ENCODE data around the gene ITGAL.

Gene ITGAL

DNA sequence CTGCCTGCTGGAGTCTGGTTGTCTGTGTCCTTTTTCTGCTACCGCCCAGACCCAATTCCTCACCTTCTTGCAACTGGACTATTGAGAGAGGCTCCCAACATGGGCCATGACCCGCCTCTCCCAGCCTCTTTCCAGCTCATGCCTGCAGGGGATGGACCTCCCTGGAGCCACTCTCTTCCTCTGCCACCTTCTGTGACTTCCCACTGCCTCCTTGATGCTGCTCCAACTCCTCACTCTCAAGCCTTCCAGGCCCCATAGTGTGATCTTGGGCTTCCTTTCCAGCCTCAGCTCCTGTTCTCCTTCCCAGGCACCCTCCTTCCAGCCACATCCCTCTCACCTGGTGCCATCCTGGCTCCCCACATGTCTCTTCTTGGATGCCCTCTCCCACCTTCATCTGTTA is 42.7 kb downstream of the ITGAL start:
- H3K4me1 ChIP-seq (ENCODE audit: insufficient read depth, poor library complexity, severe bottlenecking), result no peaks in the 10 kb centered on the region
- H3K4me3 ChIP-seq (ENCODE audit: severe bottlenecking), result no peak overlapping the region
- H3K27me3 ChIP-seq (ENCODE audit: insufficient read depth, poor library complexity, severe bottlenecking), result no peaks in the 10 kb centered on the region
- DNase-seq (ENCODE audit: low spot score) (no peak), ATAC-seq (ENCODE audit: low read depth) (no peak)
- no peaks in the 10 kb centered on the region for H3K9me3 ChIP-seq (ENCODE audit: severe bottlenecking)
- TF ChIP-seq, protein P1, sequence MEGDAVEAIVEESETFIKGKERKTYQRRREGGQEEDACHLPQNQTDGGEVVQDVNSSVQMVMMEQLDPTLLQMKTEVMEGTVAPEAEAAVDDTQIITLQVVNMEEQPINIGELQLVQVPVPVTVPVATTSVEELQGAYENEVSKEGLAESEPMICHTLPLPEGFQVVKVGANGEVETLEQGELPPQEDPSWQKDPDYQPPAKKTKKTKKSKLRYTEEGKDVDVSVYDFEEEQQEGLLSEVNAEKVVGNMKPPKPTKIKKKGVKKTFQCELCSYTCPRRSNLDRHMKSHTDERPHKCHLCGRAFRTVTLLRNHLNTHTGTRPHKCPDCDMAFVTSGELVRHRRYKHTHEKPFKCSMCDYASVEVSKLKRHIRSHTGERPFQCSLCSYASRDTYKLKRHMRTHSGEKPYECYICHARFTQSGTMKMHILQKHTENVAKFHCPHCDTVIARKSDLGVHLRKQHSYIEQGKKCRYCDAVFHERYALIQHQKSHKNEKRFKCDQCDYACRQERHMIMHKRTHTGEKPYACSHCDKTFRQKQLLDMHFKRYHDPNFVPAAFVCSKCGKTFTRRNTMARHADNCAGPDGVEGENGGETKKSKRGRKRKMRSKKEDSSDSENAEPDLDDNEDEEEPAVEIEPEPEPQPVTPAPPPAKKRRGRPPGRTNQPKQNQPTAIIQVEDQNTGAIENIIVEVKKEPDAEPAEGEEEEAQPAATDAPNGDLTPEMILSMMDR (IDR thresholded peaks at IDR 0.05; ENCODE audit: poor library complexity, severe bottlenecking), result no peak
- no peaks in the 10 kb centered on the region for H3K36me3 ChIP-seq (ENCODE audit: low read depth)
- H3K27ac ChIP-seq (ENCODE audit: poor library complexity, severe bottlenecking), result no peak overlapping the region

DNA sequence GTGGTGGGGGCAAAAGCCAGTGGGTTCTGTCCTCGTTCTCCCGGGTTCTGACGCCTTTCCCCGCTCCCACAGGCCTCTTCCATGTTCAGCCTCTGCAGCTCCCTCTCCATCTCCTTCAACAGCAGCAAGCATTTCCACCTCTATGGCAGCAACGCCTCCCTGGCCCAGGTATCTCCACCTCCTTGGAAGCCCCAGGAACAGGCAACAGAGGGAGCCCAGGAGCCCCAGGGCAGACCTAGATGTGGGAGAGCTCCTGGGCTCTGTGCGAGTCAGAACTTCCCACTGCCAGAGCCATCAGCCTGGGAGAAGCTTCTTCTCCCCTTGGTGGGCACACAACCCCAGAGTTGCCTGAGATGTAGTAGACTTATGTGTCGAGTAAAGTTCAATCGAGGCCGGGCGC is 46.0 kb downstream of the ITGAL start:
- TF ChIP-seq, protein P1 (IDR thresholded peaks at IDR 0.05; ENCODE audit: poor library complexity, severe bottlenecking), result no peak
- no peak overlapping the region for H3K4me3 ChIP-seq (ENCODE audit: severe bottlenecking)
- no peaks in the 10 kb centered on the region for H3K27me3 ChIP-seq (ENCODE audit: insufficient read depth, poor library complexity, severe bottlenecking)
- H3K9me3 ChIP-seq (ENCODE audit: severe bottlenecking), result no peaks in the 10 kb centered on the region
- ATAC-seq (ENCODE audit: low read depth), result no peak
- H3K27ac ChIP-seq (ENCODE audit: poor library complexity, severe bottlenecking), result no peak overlapping the region
- no peaks in the 10 kb centered on the region for H3K4me1 ChIP-seq (ENCODE audit: insufficient read depth, poor library complexity, severe bottlenecking)
- no peak for DNase-seq (ENCODE audit: low spot score)
- no peaks in the 10 kb centered on the region for H3K36me3 ChIP-seq (ENCODE audit: low read depth)

DNA sequence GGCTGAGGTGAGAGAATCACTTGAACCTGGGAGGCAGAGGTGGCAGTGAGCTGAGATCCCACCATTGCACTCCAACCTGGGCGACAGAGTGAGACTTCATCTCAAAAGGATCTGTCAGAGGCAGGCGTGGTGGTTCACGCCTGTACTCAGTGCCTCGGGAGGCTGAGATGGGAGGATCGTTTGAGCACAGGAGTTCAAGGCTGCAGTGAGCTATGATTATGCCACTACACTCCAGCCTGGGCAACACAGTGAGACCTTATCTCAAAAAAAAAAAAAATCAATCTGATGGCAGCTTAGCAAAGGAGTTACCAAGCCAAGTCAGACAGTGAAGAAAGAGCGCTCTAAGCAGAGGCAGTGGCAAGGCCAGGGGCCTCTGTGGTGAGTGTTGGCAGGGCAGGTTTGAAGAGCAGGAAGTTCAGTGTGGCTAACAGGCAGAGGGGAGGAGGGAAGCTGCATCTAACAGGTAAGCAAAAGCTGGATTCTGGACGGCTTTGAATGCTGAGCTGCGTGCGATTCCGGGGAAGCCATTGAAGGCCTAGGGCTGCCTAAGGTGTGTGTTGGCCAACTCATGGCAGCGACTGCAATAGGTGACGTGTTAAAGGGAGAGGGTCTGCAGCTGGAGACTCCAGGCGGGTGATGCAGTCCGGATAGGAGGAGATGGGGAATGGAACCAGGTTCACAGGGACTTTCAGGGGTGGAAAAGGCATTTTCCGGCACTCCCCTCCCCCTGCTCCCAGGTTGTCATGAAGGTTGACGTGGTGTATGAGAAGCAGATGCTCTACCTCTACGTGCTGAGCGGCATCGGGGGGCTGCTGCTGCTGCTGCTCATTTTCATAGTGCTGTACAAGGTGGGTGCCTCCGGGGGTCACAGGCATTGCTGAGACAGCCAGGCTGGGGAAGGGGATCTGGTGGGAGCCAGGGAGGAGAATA is 46.8 kb downstream of the ITGAL start:
- Histone ChIP-seq H3K9me3 (ENCODE audit: severe bottlenecking) (no peaks in the 10 kb centered on the region), H3K36me3 (ENCODE audit: low read depth) (peaks cover under 1% of the 10 kb centered on the region; the same call in 1 of the 2 replicates), H3K27me3 (ENCODE audit: insufficient read depth, poor library complexity, severe bottlenecking) (no peaks in the 10 kb centered on the region), H3K4me1 (ENCODE audit: insufficient read depth, poor library complexity, severe bottlenecking) (no peaks in the 10 kb centered on the region), H3K27ac (ENCODE audit: poor library complexity, severe bottlenecking) (no peak overlapping the region), H3K4me3 (ENCODE audit: severe bottlenecking) (no peak overlapping the region)
- TF ChIP-seq, protein P1 (IDR thresholded peaks at IDR 0.05; ENCODE audit: poor library complexity, severe bottlenecking), result no peak
- ATAC-seq (ENCODE audit: low read depth) (no peak), DNase-seq (ENCODE audit: low spot score) (no peak)

GRCh38 chr16:30521476-30521872 is 48.9 kb downstream of the ITGAL start:
- Histone ChIP-seq H3K4me1 (ENCODE audit: insufficient read depth, poor library complexity, severe bottlenecking) (no peaks in the 10 kb centered on the region), H3K27me3 (ENCODE audit: insufficient read depth, poor library complexity, severe bottlenecking) (no peaks in the 10 kb centered on the region), H3K4me3 (ENCODE audit: severe bottlenecking) (no peak overlapping the region), H3K36me3 (ENCODE audit: low read depth) (peaks cover 9% of the 10 kb centered on the region; the same call in 1 of the 2 replicates), H3K27ac (ENCODE audit: poor library complexity, severe bottlenecking) (no peak overlapping the region), H3K9me3 (ENCODE audit: severe bottlenecking) (no peaks in the 10 kb centered on the region)
- no peak for DNase-seq (ENCODE audit: low spot score)
- no peak for ATAC-seq (ENCODE audit: low read depth)
- TF ChIP-seq, protein P1 (IDR thresholded peaks at IDR 0.05; ENCODE audit: poor library complexity, severe bottlenecking), result no peak

Measured in RWPE2 (cell line).